Measurements from ENCODE around the gene IFT74. TPM values are rescaled to one million over a fixed set of nuclear protein-coding genes. Genes with fewer than 3 reads are reported as not detected.

IFT74 gene
- total and polyA plus RNA-seq, 9 of the 15 experiments (the other 6 are each of a cell fraction or from before 2014, with no cell fraction given) = 6.1 to 13.2 (median 9.3) TPM

DNA sequence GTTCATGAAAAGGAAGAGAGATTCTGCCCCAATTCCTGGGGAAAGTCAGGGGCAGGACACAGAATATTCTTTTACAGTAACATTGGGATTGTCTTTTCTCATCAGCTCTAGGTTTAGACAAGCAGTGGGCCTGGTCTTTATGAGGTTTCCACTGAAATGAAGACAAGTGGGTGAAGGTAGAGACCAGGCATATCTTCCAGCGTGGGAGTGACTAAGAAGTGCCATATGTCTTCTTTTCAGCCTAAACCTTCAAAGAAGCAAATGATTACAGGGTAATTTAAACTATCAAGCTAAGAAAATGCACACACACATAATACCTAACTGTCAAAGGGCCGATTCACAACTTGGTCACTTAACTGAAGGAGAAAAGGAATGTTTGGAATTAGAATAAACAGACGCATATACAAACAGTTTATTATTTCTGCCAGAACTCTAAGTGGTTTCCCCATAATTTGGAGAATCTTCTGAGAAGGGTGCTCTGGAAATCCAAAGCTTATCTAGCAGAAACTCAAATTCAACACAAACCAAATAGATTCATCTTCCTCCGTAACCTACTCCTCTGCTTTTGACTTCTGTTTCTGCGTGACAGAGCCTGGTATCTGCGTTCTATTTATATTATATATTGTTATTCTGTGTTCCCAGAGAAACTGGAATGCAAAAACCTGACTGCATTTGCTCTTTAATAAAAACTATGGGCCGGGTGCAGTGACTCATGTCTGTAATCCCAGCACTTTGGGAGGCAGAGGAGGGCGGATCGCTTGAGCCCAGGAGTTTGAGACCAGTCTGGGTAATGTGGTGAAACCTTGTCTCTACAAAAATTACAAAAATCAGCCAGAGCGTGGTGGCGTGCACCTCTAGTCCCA lies 130.8 kb downstream of the IFT74 start:
- FAIRE-seq (no peak), DNase-seq (ENCODE audit: extremely low read depth in 1 of 4, low spot score in 3 of 4) (no peak), ATAC-seq (no peak)
- no peaks in the 10 kb centered on the region for H3K27me3 ChIP-seq (ENCODE audit: control insufficient read depth in 2 of 2, insufficient read depth in 2 of 2, low read length in 2 of 2)
- in situ Hi-C loops (cut with MboI) = no loop called here
- H3K79me2 ChIP-seq (ENCODE audit: control insufficient read depth, insufficient read depth, low read length) = no peaks in the 10 kb centered on the region
- ChIA-PET CTCF (ENCODE audit: low intra/inter-chr PET ratio) (no interaction called here), POLR2A (no interaction called here)
- BruUV-seq (replicated peaks) = no TSS peak
- no peak overlapping the region for H3K4me3 ChIP-seq
- H3K9me1 ChIP-seq (ENCODE audit: control insufficient read depth, insufficient read depth, low read length) = no peaks in the 10 kb centered on the region
- H4K20me1 ChIP-seq (replicated peaks; ENCODE audit: control insufficient read depth, insufficient read depth, low read length) = no peaks in the 10 kb centered on the region
- WGBS (ENCODE audit: insufficient coverage, low coverage, missing lambda C conversion rate) = 7% methylated on average over 8 of the region's 11 CpGs
- no peak overlapping the region for H3K27ac ChIP-seq (ENCODE audit: extremely low read depth, low read depth, low read length)
- H3K36me3 ChIP-seq (ENCODE audit: control insufficient read depth, insufficient read depth, low read length) = no peaks in the 10 kb centered on the region
- no peak overlapping the region for H3K9ac ChIP-seq (ENCODE audit: insufficient read depth in 1 of 2, low read depth in 2 of 2, low read length in 2 of 2)
- TF ChIP-seq ILF3 (IDR thresholded peaks at IDR 0.05; ENCODE audit: borderline replicate concordance) (no peak), KAT2B (IDR thresholded peaks at IDR 0.05; ENCODE audit: low read depth, low read length) (no peak), TFE3 (CRISPR knock-in tag; IDR thresholded peaks at IDR 0.05) (no peak), SOX6 (IDR thresholded peaks at IDR 0.05) (no peak), SMARCC2 (IDR thresholded peaks at IDR 0.05; ENCODE audit: low read depth) (no peak), PHF21A (IDR thresholded peaks at IDR 0.05; ENCODE audit: borderline replicate concordance, low read depth) (no peak), MECOM (CRISPR knock-in tag; IDR thresholded peaks at IDR 0.05) (no peak), ZBTB1 (CRISPR knock-in tag; IDR thresholded peaks at IDR 0.05; ENCODE audit: borderline replicate concordance, low read depth) (no peak)
- TF ChIP-seq, protein P1, sequence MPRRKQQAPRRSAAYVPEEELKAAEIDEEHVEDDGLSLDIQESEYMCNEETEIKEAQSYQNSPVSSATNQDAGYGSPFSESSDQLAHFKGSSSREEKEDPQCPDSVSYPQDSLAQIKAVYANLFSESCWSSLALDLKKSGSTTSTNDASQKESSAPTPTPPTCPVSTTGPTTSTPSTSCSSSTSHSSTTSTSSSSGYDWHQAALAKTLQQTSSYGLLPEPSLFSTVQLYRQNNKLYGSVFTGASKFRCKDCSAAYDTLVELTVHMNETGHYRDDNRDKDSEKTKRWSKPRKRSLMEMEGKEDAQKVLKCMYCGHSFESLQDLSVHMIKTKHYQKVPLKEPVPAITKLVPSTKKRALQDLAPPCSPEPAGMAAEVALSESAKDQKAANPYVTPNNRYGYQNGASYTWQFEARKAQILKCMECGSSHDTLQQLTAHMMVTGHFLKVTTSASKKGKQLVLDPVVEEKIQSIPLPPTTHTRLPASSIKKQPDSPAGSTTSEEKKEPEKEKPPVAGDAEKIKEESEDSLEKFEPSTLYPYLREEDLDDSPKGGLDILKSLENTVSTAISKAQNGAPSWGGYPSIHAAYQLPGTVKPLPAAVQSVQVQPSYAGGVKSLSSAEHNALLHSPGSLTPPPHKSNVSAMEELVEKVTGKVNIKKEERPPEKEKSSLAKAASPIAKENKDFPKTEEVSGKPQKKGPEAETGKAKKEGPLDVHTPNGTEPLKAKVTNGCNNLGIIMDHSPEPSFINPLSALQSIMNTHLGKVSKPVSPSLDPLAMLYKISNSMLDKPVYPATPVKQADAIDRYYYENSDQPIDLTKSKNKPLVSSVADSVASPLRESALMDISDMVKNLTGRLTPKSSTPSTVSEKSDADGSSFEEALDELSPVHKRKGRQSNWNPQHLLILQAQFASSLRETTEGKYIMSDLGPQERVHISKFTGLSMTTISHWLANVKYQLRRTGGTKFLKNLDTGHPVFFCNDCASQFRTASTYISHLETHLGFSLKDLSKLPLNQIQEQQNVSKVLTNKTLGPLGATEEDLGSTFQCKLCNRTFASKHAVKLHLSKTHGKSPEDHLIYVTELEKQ (CRISPR knock-in tag; IDR thresholded peaks at IDR 0.05) = no peak
- TF ChIP-seq, protein P2, sequence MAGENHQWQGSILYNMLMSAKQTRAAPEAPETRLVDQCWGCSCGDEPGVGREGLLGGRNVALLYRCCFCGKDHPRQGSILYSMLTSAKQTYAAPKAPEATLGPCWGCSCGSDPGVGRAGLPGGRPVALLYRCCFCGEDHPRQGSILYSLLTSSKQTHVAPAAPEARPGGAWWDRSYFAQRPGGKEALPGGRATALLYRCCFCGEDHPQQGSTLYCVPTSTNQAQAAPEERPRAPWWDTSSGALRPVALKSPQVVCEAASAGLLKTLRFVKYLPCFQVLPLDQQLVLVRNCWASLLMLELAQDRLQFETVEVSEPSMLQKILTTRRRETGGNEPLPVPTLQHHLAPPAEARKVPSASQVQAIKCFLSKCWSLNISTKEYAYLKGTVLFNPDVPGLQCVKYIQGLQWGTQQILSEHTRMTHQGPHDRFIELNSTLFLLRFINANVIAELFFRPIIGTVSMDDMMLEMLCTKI (IDR thresholded peaks at IDR 0.05; ENCODE audit: partially characterized antibody) = no peak
- H3K4me1 ChIP-seq (replicated peaks in 1 of 2; ENCODE audit: control insufficient read depth in 2 of 2, insufficient read depth in 2 of 2, low read length in 2 of 2) = no peaks in the 10 kb centered on the region; a peak in 1 of 5 replicates
- H3K4me2 ChIP-seq (ENCODE audit: insufficient read depth, low read length) = no peak overlapping the region
- H2AFZ ChIP-seq (ENCODE audit: low read depth, low read length) = no peak overlapping the region
- H3K9me3 ChIP-seq (replicated peaks; ENCODE audit: control insufficient read depth, insufficient read depth, low read depth, low read length) = no peaks in the 10 kb centered on the region
- intact Hi-C loops (cut with micrococcal nuclease) = no loop called here
